Measurements from ENCODE around the gene CHRNE. TPM values are rescaled to one million over a fixed set of nuclear protein-coding genes. Genes with fewer than 3 reads are reported as not detected.

The CHRNE gene
- total RNA-seq, 2 donors from 2014 or later = 0.33 to 1.8 TPM

- intact Hi-C loops (cut with DNase I) = no loop called here
- TF ChIP-seq POLR2A (IDR thresholded peaks at IDR 0.05) = peak in 1 of 3 donors; percentile 17
- TF ChIP-seq, protein P1, sequence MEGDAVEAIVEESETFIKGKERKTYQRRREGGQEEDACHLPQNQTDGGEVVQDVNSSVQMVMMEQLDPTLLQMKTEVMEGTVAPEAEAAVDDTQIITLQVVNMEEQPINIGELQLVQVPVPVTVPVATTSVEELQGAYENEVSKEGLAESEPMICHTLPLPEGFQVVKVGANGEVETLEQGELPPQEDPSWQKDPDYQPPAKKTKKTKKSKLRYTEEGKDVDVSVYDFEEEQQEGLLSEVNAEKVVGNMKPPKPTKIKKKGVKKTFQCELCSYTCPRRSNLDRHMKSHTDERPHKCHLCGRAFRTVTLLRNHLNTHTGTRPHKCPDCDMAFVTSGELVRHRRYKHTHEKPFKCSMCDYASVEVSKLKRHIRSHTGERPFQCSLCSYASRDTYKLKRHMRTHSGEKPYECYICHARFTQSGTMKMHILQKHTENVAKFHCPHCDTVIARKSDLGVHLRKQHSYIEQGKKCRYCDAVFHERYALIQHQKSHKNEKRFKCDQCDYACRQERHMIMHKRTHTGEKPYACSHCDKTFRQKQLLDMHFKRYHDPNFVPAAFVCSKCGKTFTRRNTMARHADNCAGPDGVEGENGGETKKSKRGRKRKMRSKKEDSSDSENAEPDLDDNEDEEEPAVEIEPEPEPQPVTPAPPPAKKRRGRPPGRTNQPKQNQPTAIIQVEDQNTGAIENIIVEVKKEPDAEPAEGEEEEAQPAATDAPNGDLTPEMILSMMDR (IDR thresholded peaks at IDR 0.05) = no peak
- Histone ChIP-seq H3K9me3 (no peaks in the 10 kb centered on the region), H3K4me1 (peaks cover 34% of the 10 kb centered on the region), H3K27ac (peak overlapping the region; percentile 93 to 99 (median 96)), H3K36me3 (replicated peaks in 1 of 2; ENCODE audit: insufficient read depth in 1 of 2, low read depth in 2 of 2) (no peaks in the 10 kb centered on the region), H3K4me3 (peak overlapping the region; percentile 34 to 61), H3K27me3 (no peaks in the 10 kb centered on the region)
- peak; percentile 72 to 81 (median 78) for DNase-seq
- WGBS, 2 donors = 0 to 1% methylated on average over 31 to 63 of the region's 75 CpGs
- peak; percentile 28 for ATAC-seq
Measured at GRCh38 chr17:4949321-4950074, 46.6 kb upstream of the CHRNE start.

DNA sequence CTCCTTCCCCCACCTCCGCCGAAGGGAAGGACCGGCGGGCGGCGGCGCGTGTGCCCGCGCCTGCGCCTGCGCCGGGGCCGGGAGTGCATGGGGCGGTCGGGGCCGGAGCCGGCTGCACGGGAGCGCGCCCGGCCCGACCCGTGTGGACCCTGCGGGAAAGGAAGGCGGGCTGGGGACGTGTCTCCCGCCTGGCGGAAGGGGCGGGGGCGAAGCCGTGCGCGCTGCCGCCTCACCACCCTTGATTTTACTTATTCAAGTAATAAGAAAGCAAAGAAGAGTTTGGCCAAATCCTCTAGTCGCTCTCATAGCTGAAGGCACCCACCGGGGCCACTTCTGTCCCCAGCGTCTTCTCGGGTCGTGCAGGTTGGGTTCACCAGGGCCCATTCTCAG, 46.0 kb upstream of the CHRNE start:
- Histone ChIP-seq H3K4me3 (peak overlapping the region; percentile 34 to 61), H3K27ac (peak overlapping the region; percentile 93 to 99 (median 96)), H3K36me3 (replicated peaks in 1 of 2; ENCODE audit: insufficient read depth in 1 of 2, low read depth in 2 of 2) (no peaks in the 10 kb centered on the region), H3K27me3 (no peaks in the 10 kb centered on the region), H3K4me1 (peaks cover 34% of the 10 kb centered on the region), H3K9me3 (no peaks in the 10 kb centered on the region)
- peak; percentile 77 to 86 (median 80) for DNase-seq
- TF ChIP-seq POLR2A (IDR thresholded peaks at IDR 0.05) = peak; percentile 6 to 35 (median 19)
- TF ChIP-seq, protein P1 (IDR thresholded peaks at IDR 0.05) = no peak
- intact Hi-C loops (cut with DNase I) = no loop called here
- peak; percentile 77 for ATAC-seq
- WGBS, 2 donors = 0 to 1% methylated on average over 15 to 40 of the region's 40 CpGs

DNA sequence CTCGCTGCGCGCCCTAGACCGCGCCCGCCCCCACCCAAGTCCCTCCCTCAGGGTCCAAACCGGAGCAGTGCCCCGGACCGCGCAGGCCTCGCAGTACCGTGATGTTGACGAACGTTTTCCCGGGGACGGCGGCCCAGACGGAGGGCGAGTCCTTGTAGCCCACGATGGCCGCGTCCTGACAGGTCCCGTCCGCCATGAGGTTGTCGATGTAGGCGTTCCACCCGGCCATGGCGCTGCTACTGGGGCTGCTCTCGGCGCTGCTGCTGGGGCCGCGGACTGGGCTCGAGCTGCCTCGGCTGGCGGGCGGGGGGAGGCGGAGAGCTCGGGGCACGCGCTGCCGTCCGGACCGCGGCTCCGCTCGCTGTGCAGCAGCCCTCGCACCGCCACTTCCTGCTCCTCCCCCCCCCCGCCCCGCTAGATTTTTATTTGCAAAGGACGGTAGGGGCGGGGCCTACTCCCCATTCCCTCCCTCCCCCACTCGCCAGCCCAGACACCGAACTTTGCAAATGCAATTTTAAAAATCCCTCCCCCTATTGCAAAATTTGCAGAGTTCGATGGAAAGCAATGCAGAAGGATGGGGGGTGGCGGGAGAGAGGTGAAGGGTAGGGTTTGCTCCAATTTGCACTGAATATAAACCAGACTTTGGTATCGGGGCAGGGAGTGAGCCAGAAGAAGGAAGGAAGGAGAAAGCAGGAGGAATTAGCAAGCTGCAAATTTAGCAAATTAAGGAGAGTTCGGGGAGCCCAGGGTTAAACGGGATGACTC, 45.5 kb upstream of the CHRNE start, which contains the start of gene PFN1:
TSS of gene PFN1 (minus strand) at position 365 of the 765 bp plus-strand sequence. CDS start at position 229, 136 bp downstream.
- Histone ChIP-seq H3K27me3 (no peaks in the 10 kb centered on the region), H3K27ac (peak within 1 kb of the TSS; percentile 93 to 99 (median 96)), H3K36me3 (replicated peaks in 1 of 2; ENCODE audit: insufficient read depth in 1 of 2, low read depth in 2 of 2) (no peaks in the 10 kb centered on the region), H3K4me1 (peaks cover 34% of the 10 kb centered on the region), H3K4me3 (peak within 1 kb of the TSS; percentile 61 to 91), H3K9me3 (no peaks in the 10 kb centered on the region)
- TF ChIP-seq, protein P1 (IDR thresholded peaks at IDR 0.05) = no peak
- TF ChIP-seq POLR2A (IDR thresholded peaks at IDR 0.05) = peak; percentile 83 to 90 (median 87)
- intact Hi-C loops (cut with DNase I) = no loop called here
- 0% methylated on average over 8 to 54 of the region's 59 CpGs for WGBS, 2 donors
- peak; percentile 78 for ATAC-seq
- DNase-seq = peak; percentile 91 to 95 (median 93)

- Histone ChIP-seq H3K4me3 (peak overlapping the region; percentile 55 to 91), H3K27ac (peak overlapping the region; percentile 93 to 99 (median 96)), H3K27me3 (no peaks in the 10 kb centered on the region), H3K4me1 (peaks cover 34% of the 10 kb centered on the region), H3K9me3 (no peaks in the 10 kb centered on the region), H3K36me3 (replicated peaks in 1 of 2; ENCODE audit: insufficient read depth in 1 of 2, low read depth in 2 of 2) (peaks cover 0 to 4% of the 10 kb centered on the region in 2 donors)
- 0 to 1% methylated on average over 9 to 53 of the region's 56 CpGs for WGBS, 2 donors
- DNase-seq (peak; percentile 45 to 54 (median 48)), ATAC-seq (peak; percentile 30)
- intact Hi-C loops (cut with DNase I) = no loop called here
- TF ChIP-seq POLR2A (IDR thresholded peaks at IDR 0.05) = no peak
- TF ChIP-seq, protein P1 (IDR thresholded peaks at IDR 0.05) = no peak
Measured at GRCh38 chr17:4947411-4948165, 44.7 kb upstream of the CHRNE start.

Measured in body of pancreas (tissue), 4 donors.